NCI-H82 treated with DMSO at 0.1 percent for 48 hours (cell line): ENCODE data around the gene FNIP1.
"Not testable (repeated sequence)": the region's sequence is repeated elsewhere in the genome, so short reads cannot be mapped to it uniquely, and the experiment has no call there.

ENCODE experiments used
- DNase-seq: peaks from one replicate; lab custom pipeline; 2025; ENCODE audit not compliant: unreplicated experiment; lab: John Stamatoyannopoulos, UW

FNIP1 gene

DNA sequence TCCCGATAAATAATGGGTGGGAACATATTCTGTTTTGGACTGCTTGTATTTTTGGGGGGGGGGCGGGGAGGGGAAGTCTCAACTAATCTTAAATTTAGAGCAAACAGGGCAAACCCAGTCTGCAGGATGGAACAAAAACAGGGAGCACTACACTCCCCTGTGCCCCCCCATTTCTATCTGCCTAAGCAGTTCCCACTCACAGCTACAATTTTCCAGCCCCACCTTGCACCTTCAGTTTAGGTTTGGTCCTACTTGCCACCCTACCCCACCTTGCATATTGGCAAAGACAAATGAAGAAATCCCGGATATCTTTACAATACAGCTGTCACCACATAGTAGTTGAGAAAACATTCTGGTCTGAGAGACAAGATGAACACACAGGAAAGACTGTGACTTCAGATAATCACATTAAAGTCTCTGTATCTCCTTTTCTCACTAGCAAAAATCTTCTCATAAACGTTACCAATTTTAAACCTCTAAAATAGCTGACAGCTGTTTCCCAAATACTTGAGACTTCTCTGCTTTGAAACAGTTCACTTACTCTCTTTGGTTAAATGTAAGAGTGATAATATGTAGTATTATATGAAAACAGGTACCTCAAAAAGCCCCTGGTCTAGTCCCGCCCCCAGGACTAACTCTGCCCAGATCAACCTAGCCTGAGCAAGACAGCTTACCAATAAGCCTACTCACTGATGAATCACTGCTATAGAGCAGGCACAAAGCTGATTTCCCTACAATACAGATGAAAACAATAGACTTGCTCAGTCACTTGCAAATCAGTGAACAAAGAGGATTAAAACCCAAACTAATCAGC lies 156.6 kb downstream of the FNIP1 start:
- peak; percentile 18 for DNase-seq

DNA sequence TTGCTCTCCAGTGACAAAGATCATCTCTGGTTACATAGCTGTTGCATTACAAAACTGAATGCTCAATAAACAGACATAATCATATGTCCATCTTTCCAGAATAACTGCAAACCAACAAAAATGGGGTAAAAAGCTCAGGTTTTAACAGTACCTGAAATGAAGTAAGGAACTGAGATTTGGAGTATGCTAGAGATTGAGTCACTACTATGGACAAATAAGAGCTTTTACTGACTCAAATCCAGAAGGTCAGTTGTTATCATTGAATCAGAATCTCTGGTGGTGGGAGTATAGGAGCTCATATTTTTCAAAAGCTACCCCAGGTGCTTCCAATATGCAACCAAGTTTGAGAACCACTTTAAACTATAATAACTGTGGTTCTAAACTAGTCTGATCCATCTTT lies 157.7 kb downstream of the FNIP1 start:
- DNase-seq = no peak

DNA sequence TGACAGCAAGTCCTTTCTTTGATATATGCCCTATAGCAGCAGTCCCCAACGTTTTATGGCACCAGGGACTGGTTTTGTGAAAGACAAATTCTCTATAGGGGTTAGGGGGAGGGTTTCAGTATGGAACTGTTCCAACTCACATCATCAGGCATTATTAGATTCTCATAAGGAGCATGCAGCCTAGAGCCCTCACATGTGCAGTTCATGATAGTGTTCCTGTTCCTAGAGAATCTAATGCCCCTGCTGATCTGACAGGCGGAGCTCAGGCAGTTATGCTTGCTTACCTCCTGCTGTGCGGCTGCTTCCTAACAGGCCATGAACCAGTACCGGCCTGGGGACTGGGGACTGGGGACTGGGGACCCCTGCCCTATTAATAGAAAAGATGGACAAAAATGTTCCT lies 159.1 kb downstream of the FNIP1 start:
- DNase-seq = no peak

DNA sequence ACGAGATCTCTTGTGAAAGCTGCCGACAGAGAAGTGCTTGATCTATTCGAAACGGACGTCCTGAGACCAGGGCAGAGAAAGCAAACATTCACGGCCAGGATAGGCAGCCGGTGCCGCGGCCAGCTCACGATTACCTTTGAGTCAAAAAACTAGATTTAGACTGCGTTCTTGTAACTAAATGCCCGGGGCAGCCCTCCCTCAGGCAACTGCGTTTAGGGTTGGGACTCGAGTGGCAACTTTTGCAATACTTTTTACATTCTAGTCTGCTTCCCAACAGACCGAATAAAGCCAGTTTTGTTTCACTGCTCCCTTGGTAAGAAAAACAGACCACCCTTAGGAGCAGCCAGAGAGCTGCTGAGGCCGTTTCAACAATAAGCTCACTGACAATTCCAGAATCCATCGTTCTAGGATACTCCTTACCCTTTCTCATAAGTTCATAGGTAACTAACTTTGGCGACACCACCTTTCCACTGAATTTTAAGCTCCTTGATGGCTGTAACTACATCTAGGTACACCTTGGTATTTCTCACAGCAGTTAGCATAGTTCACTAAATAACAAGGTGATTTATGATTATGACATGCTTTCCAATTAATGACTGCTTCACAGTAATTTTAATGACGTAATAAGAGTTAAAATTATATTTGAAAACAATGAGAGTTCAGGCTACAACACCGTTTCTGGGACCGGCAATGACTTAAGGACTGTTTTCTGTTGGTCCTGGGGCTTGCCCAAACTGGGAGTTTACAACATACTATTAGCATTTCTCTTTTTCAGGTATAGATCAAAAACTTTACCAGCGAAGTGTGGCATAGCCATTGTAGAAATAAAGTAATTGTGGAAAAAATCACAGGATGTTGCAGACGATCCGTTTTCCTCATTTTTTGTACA lies 160.9 kb downstream of the FNIP1 start:
- DNase-seq = no peak

DNA sequence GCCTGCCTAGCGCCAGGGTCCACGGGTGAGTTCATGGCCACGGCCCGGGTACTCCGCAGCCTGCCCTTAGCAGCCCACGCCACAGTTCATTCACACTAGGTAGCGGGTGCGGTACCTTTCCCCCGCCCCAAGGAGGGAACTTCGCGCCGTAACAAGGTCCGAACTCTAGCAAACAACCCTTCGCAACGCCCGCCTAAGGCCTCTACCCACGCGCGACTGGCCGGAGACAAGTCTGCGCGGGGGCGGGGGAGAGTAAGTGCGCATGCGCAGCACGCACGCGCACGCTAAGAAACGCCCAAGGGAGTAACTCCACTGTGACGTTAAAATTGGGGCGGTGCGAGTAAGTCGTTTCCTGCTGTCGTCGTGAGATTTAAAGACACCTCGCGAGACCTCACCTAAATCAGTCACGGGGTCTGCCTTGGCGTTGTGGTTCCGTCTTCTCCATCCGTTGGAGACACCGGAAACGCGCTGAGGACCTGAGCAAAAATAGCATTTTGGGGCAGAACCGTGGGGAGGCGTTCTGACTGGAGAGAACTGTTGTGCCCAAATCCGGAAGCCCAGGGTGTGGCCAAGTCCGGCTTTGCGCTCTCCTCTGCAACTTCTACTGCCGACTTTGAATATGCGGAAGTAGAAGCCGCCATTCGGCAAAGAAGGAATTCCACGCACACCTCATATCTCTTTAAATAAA lies 161.7 kb downstream of the FNIP1 start, which contains the start of gene RAPGEF6:
Gene RAPGEF6, minus strand, starts transcription at position 234 of the 688 bp plus-strand sequence. Its CDS starts 199 bp downstream, at position 35.
- peak; percentile 90 for DNase-seq

DNA sequence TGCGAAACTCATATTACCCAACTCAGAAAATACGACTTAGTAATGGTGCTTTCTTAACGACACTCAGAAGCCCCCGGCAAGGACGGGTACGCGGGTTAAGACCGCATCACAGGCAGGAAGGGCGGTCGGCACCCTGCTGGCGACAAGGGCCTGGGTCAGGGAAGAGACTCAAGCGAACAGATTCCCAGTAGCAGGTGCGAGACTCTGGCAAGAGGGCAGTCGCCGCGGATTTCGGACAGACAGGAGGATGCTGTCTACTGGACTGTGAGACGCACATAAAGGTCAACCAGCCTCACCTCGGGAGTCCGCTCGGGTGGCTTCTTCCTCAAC lies 162.2 kb downstream of the FNIP1 start:
- no peak for DNase-seq

DNA sequence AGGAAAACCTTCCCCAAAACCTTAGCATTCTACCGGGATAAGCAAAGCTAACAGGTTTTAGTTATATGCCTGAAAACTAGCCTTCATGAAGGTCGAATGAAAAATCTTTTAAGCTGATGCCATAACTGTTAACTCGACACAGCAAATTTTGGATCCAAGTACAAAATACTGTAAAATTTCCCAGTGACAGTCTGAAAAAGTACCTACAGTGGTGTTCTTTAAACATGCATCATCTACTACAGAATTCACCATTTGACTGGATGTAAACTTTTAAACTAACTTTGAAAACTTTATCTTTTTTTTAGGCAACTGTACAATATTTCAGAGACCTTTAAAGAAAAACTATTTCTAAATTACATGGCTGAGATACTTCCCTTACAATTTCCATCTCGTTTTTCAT lies 162.6 kb downstream of the FNIP1 start:
- no peak for DNase-seq

DNA sequence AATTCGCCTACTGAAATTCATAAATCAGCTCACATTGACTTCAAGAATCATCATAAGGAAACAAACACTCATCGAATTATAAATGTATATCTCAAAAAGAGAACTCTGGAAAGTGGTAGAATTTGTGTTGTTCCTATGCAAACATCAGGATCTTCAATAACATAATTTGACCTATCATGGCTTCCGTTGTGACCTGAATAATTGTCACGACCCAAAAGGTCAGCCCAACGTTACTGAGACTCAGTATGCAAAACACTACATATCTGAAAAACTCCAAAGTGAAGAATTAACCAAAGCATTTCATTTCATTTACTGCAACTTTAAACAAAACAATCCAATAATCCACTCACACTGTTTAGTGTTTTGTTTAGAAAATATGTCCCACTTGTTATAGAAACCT lies 163.0 kb downstream of the FNIP1 start:
- no peak for DNase-seq

DNA sequence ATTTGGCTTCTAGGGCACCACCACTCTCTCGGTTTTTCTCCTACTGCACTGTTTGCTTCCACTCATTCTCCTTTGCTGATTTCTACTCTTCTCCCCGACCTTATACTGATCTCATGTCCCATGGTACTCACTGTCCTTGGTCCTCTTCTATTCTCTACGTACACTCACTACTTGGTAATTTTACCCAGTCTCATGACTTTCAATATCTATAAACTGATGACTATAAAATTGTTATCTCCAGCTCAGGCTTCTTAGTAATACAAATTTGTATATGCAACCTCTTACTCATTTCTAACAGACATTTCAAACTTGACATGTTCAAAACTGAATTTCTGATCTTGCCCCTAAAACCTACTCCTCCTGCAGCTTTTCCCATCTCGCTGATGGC lies 165.9 kb downstream of the FNIP1 start:
- no peak for DNase-seq

DNA sequence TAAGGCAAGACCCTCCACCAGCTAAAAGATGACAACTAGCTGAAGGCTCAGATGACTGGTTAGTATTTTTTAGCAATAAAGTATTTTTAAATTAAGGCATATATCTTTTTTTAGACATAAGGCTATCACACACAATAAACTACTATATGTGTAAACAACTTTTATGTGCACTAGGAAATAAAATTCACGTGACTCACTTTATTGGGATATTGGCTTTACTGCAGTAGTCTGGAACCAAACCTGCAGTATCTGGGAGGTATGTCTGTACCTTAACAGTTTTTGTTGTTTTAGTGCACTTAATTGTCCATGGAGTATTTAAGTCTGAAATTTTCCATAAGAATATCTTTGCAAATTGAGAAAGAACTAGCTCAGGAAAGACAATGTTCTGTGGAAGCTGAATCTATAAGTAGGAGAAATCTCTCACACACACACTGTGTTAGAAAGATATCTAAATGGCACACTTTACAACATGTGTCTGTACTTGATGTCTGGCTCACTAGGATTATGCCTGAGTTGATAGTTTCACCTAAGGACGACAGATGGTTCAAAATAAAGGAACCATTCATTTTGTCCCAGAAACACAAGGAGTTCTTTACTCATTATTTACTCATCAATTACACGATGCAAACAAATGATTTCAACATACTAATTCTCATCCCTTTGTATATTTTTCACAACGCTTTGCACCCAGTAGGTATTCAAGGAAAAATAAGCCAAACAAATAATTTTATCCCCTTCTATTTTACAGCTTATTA lies 166.4 kb downstream of the FNIP1 start:
- no peak for DNase-seq

DNA sequence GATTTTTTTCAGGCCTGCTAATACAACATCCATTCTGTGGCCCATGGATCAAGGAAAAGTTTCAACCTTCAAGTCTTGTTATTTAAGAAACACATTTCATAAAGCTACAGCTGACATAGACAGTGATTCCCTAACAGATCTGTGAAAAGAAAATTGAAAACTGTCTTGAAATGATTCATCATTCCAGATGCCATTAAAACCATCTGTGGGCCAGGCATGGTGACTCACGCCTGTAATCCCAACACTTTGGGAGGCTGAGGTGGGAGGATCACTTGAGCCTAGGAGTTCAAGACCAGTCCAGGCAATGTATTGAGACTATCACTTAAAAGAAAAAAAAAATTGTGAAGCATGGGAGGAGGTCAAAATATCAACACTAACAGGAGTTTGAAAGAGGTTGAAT lies 167.8 kb downstream of the FNIP1 start:
- no peak for DNase-seq

DNA sequence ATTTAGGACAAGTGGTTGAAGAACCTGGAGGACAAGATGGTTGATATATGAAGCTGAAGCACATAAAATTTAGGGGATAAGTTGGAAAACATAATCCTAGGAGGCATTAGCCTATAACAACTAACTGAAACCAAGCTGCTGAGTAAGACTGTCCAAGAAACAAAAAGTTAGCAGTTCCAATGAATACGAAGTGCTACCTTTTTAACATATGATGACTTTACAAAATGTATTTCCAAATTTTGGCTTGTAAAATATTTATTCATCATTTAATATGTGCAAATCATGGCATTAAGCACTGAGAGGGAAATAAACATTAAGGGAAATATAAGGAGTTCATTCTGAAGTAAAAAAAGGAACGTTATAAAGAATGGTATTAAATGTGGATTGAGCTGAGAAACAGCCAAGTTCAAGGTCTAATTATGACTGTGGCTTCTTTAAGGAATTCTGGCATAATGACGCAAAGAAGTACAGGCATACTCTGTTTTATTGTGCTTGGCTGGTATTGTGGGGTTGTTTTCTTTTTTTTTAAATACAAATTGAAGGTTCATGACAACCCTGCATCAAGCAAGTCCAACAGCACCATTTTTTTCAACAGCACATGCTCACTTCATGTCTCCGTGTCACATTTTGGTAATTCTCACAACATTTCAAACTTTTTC lies 169.5 kb downstream of the FNIP1 start:
- no peak for DNase-seq

DNA sequence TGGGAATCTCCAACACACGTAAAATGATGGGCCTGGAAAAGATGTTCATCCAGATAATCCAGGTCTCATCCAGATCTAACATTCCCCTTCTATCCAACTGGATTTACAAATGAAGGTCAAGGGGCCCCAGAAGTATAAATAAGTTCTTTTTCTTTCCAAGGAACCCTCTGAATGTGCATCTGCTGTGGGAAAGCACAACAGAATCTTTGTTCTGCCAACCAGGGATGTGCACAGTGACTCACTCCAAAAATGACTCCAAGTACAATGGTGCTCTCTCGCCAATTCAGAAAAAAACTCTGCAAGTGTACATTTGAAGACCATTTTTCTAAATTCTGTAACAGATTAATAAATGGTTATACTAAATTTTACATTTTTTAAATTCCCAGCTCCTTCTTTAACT lies 174.2 kb downstream of the FNIP1 start:
- DNase-seq = no peak

DNA sequence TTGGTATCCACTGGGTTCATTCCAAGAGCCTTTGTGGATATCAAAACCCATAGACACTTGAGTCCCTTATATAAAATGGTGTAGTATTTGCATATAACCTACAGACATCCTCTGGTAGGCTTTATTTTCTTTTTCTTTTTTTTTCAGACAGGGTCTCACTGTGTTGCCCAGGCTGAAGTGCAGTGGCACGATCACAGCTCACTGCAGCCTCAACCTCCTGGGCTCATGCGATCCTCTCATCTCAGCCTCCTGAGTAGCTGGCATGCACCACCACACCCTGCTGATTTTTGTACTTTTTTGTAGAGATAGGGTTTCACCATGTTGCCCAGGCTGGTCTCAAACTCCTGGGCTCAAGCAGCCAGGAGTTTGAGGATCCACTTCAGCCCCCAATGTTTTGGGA lies 175.7 kb downstream of the FNIP1 start:
- not testable (repeated sequence) for DNase-seq

DNA sequence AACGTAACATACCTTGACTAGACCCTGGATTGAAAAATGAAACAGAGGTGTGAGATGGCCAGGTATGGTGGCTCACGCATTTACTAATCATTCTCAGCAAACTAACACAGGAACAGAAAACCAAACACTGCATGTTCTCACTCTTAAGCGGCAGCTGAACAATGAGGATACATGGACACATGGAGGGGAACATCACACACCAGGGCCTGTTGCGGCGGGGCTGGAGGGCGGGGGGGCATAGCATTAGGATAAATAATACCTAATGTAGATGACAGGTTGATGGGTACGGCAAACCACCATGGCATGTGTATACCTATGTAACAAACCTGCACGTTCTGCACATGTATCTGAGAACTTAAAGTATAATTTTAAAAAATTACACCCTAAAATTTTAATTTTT lies 177.7 kb downstream of the FNIP1 start:
- DNase-seq = no peak

DNA sequence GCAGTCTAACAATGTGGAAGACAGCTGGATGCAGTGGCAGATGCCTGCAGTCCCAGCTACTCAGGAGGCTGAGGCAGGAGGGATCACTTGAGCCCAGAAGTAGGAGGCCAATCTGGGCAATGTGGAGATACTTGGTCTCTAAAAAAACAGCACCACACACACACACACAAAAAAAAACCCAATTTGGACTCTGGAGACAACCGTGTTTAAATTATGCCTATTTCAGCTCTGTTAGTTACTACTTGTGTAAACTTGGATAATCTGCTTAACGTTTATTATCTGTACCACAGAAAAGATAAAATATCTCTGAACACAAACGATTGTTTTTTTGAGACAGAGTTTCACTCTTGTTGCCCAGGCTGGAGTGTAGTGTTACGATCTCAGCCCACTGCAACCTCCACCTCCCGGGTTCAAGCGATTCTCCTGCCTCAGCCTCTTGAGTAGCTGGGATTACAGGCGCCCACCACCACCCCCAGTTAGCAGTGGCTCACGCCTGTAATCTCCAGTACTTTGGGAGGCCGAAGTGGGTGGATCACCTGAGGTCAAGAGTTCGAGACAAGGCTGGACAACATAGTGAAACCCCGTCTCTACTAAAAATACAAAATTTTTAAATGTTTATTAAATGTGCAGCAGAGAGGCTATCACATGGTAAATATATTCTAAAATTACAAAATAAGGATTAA lies 179.5 kb downstream of the FNIP1 start:
- no peak for DNase-seq

DNA sequence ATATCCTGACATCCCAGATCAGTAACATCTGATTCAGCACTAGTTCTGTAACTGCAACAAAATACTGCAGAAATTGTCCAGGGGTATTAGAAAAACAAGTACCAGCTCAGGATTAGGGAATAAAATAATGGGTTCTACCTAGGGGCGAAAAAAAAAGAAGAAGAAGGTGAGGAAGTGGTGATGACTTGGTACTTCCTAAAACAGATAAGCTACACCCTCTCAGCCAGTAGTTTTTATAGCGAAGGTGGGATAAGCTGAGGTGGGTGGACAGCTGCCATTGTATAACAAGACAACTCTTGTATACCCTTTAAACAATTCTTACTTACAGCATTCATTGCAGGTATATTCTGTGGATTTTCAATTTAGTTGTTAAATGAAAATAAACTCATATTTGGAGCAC lies 180.9 kb downstream of the FNIP1 start:
- no peak for DNase-seq

DNA sequence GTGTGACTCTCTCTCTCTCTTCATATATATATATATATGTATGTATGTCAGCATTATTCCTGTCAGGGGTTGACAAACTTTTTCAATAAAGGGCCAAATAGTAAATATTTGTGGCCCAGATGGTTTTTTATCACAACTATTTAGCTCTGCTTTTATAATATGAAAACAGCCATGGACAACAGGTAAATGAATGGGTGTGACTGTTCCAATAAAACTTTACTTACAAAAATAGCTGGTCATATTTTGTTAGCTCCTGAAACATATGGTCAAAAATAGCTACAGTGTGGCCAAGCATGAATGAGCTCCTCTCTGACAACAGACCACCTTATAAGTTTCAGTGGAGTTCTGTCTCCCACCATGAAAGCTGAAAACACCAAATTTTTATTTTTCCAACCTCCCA lies 183.4 kb downstream of the FNIP1 start:
- DNase-seq = no peak

DNA sequence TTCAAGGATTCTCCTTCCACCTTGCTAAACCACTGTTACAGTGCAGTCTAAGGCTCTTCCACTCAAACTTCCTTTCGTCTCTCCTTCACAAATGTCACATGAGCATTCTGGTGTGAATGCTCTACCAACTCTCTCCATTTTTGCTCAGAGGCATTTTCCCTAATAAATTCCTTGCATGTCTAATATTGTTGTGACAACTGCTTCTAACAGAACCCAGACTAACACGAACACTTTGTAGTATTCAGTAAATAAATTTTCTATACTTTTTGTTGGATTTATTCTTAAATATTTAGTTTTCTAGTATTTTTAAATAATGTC lies 185.8 kb downstream of the FNIP1 start:
- no peak for DNase-seq
